SU-DHL-6 (cell line): ENCODE data around the gene UNC93B1.

Source experiments
- H2AFZ ChIP-seq: fragments of 200-600 bp; sonication (generic); 2 replicates; pipeline ENCODE4 v1.6.1; 2014; ENCODE audit warnings: low read depth, mild to moderate bottlenecking, moderate library complexity, mixed read lengths, antibody characterized with exemption, low read length; ENCODE audit not compliant: severe bottlenecking
- H3F3A ChIP-seq: fragments of 200-600 bp; shearing (Covaris generic); 2 replicates; pipeline ENCODE4 v1.6.0; 2016; ENCODE audit warnings: antibody characterized with exemption, mild to moderate bottlenecking; ENCODE audit not compliant: insufficient read depth
- H3K27ac ChIP-seq: fragments of 200-600 bp; sonication (generic); 2 replicates; pipeline ENCODE4 v1.5.1; 2016; ENCODE audit warnings: low read depth, mild to moderate bottlenecking, low read length, moderate library complexity, mixed read lengths
- H3K27me3 ChIP-seq: fragments of 200-600 bp; sonication (generic), shearing (Covaris generic); 2 replicates; pipeline ENCODE4 v1.6.0; 2014; ENCODE audit warnings: mild to moderate bottlenecking, low read length
- H3K36me3 ChIP-seq: fragments of 200-600 bp; sonication (generic); 2 replicates; pipeline ENCODE4 v1.6.1; 2014; ENCODE audit warnings: mild to moderate bottlenecking, low read length, mixed read lengths
- H3K4me2 ChIP-seq: fragments of 300-600, 200-600 bp; shearing (Covaris generic), sonication (generic); 2 replicates; pipeline ENCODE4 v1.6.0; 2014; ENCODE audit warnings: low read length, low read depth, mild to moderate bottlenecking; ENCODE audit not compliant: poor library complexity, severe bottlenecking
- H3K4me3 ChIP-seq: fragments of 200-600 bp; sonication (generic); 2 replicates; pipeline ENCODE4 v1.5.1; 2014; ENCODE audit warnings: antibody characterized with exemption, low read length, mild to moderate bottlenecking, mixed read lengths; ENCODE audit not compliant: insufficient read depth, poor library complexity, severe bottlenecking
- H3K79me2 ChIP-seq: fragments of 200-600 bp; sonication (generic); 2 replicates; pipeline ENCODE4 v1.6.1; 2014; ENCODE audit warnings: mild to moderate bottlenecking, low read length, moderate library complexity; ENCODE audit not compliant: insufficient read depth
- H3K9ac ChIP-seq: fragments of 200-600 bp; sonication (generic); 2 replicates; pipeline ENCODE4 v1.7.0; 2014; ENCODE audit warnings: mild to moderate bottlenecking, low read length
- H3K9me2 ChIP-seq: fragments of 200-600 bp; sonication (generic); replicated peaks from 2 replicates; pipeline ENCODE4 v1.6.1; 2014; ENCODE audit warnings: low read length; ENCODE audit not compliant: insufficient read depth
- H3K9me3 ChIP-seq: fragments of 200-600 bp; sonication (generic); 2 replicates; pipeline ENCODE4 v1.6.1; 2014; ENCODE audit warnings: low read length, mixed read lengths; ENCODE audit not compliant: insufficient read depth
- H4K20me1 ChIP-seq: fragments of 200-600 bp; sonication (generic); 2 replicates; pipeline ENCODE4 v1.6.1; 2014; ENCODE audit warnings: low read depth, mild to moderate bottlenecking, antibody characterized with exemption, low read length, moderate library complexity, mixed read lengths
- CTCF ChIP-seq: fragments of 200-600 bp; sonication (generic); IDR thresholded peaks from one replicate; pipeline ENCODE4 v1.5.1; 2017; ENCODE audit warnings: antibody characterized with exemption, mild to moderate bottlenecking, low read length, moderate library complexity; ENCODE audit not compliant: insufficient read depth, poor library complexity, severe bottlenecking
- EZH2phosphoT487 ChIP-seq: fragments of 200-600 bp; sonication (generic), shearing (Covaris generic); conservative IDR thresholded peaks from 2 replicates; pipeline ENCODE4 v1.6.1; 2018; ENCODE audit warnings: mild to moderate bottlenecking, antibody characterized with exemption, low read length, moderate library complexity, mixed read lengths

UNC93B1 gene

GRCh38 chr11:68022531-68022930, 18.6 kb upstream of the UNC93B1 start:
- H4K20me1 ChIP-seq: no peaks in the 10 kb centered on the region
- H3K4me3 ChIP-seq: no peak overlapping the region
- no peaks in the 10 kb centered on the region; the same call in 1 of the 2 replicates for H3F3A ChIP-seq
- H3K79me2 ChIP-seq: no peaks in the 10 kb centered on the region
- H3K27ac ChIP-seq: no peak overlapping the region
- H3K9me3 ChIP-seq: no peaks in the 10 kb centered on the region
- no peaks in the 10 kb centered on the region for H3K9me2 ChIP-seq
- no peaks in the 10 kb centered on the region for H3K36me3 ChIP-seq
- H3K4me2 ChIP-seq: no peak overlapping the region
- no peaks in the 10 kb centered on the region for H3K27me3 ChIP-seq
- no peak overlapping the region for H3K9ac ChIP-seq
- TF ChIP-seq CTCF (no peak), EZH2phosphoT487 (no peak)
- H2AFZ ChIP-seq: no peak overlapping the region

- H3K4me2 ChIP-seq: no peak overlapping the region
- no peak overlapping the region for H3K9ac ChIP-seq
- no peaks in the 10 kb centered on the region for H3K27me3 ChIP-seq
- H3F3A ChIP-seq: no peaks in the 10 kb centered on the region; the same call in 1 of the 2 replicates
- no peaks in the 10 kb centered on the region for H3K9me3 ChIP-seq
- no peak overlapping the region for H2AFZ ChIP-seq
- no peak overlapping the region for H3K4me3 ChIP-seq
- TF ChIP-seq CTCF: no peak
- TF ChIP-seq EZH2phosphoT487: no peak
- no peaks in the 10 kb centered on the region for H4K20me1 ChIP-seq
- no peaks in the 10 kb centered on the region for H3K79me2 ChIP-seq
- H3K9me2 ChIP-seq: no peaks in the 10 kb centered on the region
- H3K27ac ChIP-seq: no peak overlapping the region
- H3K36me3 ChIP-seq: no peaks in the 10 kb centered on the region
Observed at GRCh38 chr11:68021167-68021787, 17.4 kb upstream of the UNC93B1 start.

GRCh38 chr11:68020575-68020974, 16.7 kb upstream of the UNC93B1 start:
- no peaks in the 10 kb centered on the region for H3K9me2 ChIP-seq
- no peaks in the 10 kb centered on the region for H3K79me2 ChIP-seq
- H3K27me3 ChIP-seq: no peaks in the 10 kb centered on the region
- H3K27ac ChIP-seq: no peak overlapping the region
- H3K4me3 ChIP-seq: no peak overlapping the region
- H2AFZ ChIP-seq: no peak overlapping the region
- no peaks in the 10 kb centered on the region for H3K9me3 ChIP-seq
- H3K4me2 ChIP-seq: no peak overlapping the region
- H3K36me3 ChIP-seq: no peaks in the 10 kb centered on the region
- H3F3A ChIP-seq: no peaks in the 10 kb centered on the region; the same call in 1 of the 2 replicates
- H3K9ac ChIP-seq: no peak overlapping the region
- no peaks in the 10 kb centered on the region for H4K20me1 ChIP-seq
- TF ChIP-seq CTCF (no peak), EZH2phosphoT487 (no peak)
